HG03354 (cell line): ENCODE measurements around the gene SYNM.
A peak's percentile ranks its signal among the peaks of the same experiment; 100 is the strongest.
"Not testable (repeated sequence)": the region's sequence is repeated elsewhere in the genome, so short reads cannot be mapped to it uniquely, and the experiment has no call there.

ENCODE experiments used
- ATAC-seq: cut with Tn5 transposase; IDR thresholded peaks from one replicate; pipeline ENCODE4 v1.9.1; 2021; ENCODE audit warnings: mild to moderate bottlenecking; ENCODE audit not compliant: unreplicated experiment, poor library complexity, severe bottlenecking

Gene SYNM, protein sequence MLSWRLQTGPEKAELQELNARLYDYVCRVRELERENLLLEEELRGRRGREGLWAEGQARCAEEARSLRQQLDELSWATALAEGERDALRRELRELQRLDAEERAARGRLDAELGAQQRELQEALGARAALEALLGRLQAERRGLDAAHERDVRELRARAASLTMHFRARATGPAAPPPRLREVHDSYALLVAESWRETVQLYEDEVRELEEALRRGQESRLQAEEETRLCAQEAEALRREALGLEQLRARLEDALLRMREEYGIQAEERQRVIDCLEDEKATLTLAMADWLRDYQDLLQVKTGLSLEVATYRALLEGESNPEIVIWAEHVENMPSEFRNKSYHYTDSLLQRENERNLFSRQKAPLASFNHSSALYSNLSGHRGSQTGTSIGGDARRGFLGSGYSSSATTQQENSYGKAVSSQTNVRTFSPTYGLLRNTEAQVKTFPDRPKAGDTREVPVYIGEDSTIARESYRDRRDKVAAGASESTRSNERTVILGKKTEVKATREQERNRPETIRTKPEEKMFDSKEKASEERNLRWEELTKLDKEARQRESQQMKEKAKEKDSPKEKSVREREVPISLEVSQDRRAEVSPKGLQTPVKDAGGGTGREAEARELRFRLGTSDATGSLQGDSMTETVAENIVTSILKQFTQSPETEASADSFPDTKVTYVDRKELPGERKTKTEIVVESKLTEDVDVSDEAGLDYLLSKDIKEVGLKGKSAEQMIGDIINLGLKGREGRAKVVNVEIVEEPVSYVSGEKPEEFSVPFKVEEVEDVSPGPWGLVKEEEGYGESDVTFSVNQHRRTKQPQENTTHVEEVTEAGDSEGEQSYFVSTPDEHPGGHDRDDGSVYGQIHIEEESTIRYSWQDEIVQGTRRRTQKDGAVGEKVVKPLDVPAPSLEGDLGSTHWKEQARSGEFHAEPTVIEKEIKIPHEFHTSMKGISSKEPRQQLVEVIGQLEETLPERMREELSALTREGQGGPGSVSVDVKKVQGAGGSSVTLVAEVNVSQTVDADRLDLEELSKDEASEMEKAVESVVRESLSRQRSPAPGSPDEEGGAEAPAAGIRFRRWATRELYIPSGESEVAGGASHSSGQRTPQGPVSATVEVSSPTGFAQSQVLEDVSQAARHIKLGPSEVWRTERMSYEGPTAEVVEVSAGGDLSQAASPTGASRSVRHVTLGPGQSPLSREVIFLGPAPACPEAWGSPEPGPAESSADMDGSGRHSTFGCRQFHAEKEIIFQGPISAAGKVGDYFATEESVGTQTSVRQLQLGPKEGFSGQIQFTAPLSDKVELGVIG (N-terminal part only)

DNA sequence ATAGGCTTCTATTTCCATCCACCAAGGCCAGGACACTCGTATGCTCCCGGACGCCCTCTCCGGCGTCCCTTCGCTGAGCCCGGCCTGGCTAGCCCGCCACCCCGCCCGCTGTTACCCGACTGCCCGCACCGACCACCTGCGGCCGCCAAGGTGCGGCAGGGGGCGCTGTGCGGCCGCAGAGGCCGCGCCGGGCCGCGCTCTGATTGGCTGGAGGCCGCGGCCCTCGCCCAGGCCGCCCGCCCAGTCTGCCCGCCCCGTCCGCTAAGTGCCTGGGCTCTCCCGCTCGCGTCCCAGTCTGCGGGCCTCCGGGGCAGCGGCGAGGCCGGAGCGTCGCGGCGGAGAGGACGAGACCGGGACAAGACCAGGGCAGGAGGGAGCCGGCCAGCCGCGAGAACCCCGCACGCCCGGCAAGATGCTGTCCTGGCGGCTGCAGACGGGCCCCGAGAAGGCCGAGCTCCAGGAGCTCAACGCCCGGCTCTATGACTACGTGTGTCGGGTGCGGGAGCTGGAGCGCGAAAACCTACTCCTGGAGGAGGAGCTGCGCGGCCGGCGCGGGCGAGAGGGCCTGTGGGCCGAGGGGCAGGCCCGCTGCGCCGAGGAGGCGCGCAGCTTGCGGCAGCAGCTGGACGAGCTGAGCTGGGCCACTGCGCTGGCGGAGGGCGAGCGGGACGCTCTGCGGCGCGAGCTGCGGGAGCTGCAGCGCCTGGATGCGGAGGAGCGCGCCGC, at the start of gene SYNM:
Gene SYNM (plus strand): TSS at position 293 of the 726 bp plus-strand sequence. CDS start 120 bp downstream, at position 413.
- ATAC-seq, result peak; percentile 79

DNA sequence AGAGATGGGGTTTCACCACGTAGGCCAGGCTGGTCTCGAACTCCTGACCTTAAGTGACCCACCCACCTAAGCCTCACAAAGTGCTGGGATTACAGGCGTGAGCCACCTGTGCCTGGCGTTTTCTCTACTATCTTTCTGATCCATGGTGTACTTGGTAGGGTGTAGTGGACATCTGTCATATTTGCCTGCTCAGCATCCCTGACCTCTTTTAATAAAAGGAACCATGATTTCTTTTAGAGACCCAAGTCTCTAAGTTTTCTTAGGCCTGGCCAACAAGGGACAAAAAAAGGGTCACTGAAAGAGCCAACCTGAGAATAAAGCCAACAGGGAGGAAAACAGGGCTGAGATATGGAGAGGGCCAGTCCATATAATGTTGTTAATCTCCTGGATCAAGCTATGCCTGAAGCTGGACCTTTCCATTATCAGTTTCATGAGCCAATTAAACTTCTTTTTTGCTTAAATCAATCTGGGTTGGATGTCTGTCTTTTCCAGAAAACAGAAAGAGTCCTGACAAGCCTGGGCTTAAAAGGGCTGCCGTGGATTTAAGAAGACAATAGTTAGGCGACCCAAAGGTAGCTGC, 49.2 kb upstream of the SYNM start:
- ATAC-seq, result no peak

DNA sequence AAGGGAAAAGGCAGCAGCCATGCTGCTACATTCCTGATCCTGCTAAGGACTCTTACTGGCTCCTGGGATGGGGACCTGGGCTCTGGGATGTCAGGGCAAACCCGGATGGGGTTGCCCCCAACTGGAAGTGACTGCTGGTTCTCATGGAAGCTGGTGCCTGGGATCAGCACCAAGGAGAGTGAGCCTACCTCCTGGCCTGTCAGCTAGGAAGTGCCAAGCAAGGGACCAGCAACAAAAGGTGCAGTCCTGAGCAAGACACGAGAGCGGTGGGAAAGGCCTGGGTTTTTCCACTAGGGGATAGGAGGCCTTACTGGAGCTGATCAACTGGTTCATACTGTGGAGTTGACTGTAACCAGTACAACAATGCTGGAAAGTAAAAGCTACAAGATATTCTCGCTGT, 47.9 kb upstream of the SYNM start:
- ATAC-seq, result no peak

DNA sequence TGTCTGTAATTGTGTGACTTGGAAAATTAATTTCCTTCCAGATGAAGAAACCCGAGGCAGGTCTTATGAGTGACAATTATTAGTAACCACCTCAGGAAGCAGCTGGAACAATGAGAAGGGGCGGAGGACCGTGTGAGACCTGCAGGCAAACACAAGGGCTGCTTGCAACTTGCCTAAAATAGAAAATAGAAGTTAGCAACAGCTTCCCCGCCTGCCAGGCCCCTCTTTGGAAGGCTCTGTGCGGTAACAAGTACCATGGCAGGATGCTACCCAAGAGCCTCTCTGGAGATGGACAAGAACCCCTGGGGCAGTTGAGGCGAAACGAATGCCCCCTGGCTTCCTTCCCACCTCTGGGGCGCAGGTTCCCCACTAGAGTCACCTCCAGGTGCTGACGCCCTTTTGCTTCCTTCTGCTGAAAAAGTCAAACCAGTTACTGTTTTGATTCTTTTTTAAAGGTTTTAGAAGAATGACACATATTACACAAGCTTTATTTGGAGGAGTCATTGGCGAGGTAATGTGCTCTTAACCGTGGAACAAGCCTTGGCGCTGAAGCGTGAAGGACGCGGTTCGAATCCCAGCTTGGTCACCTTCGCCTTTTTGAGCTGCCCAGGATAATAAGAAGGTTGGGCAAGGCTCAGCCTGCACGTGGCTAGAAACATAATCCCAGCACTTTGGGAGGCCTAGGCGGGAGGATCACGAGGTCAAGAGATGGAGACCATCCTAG, 47.0 kb upstream of the SYNM start:
- ATAC-seq, result no peak

DNA sequence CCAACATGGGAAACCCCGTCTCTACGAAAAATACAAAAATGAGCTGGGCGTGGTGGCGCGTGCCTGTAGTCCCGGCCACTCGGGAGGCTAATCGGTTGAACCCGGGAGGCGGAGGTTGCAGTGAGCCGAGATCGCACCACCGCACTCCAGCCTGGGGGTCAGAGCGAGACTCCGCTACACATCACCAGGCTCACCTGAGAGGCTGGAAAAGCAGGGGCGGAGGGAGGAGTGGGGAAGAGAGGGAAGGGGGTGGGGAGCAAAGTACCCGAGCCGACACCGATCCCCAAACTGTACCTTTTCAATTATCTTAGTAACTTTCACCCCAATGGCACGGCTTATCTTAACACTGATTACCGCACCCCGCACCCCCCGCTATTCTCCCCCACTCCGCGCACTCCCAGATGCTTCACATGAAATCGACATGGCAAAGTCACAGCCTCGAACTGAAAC, 46.4 kb upstream of the SYNM start:
- no peak for ATAC-seq

DNA sequence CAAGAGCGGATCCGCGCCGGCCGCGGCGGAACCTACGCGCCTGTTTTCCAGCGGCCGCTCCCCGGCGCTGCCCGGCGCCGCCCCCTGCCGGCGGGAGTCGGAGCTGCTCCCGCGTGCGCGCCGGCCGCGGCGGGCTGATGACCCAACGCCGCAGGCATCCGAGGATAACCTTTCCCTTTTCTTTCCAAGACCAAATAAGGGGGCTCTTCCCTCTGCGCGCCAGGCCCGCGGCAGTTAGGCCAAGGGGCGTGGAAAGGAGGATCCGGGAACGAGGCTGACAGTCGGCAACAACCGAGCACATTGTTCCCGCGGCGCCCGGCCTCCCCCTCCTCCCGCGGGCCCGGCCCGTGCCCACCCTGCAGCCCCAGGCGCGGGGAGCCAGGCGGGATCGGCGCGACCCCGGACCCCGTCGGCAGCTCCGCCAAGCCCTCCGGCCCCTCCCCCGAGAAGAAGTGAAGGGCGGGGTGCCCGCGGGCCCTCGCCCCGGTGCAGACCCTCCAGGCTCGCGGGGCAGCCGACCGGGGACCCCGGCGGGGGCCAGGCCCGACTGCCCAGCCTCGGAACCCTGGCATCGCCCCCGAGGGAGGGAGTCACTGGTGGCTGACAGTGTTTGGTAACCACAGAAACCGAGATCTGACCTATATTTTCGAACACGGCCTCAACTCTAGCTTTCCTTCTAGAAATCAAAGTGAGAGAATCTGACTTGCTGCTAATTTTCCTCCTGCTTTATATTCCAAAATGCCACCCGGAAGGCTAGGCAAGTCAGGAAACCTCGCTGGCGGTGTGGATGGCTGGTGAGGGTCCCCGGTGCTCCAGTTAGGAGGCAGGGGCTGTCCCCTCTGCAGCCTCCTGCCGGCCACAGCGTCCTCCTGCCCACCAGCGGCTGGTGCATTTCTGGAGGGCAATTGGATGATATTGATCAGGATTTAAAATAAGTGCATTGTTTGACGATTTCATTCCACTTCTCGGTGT, 45.6 kb upstream of the SYNM start:
- ATAC-seq, result peak; percentile 85

DNA sequence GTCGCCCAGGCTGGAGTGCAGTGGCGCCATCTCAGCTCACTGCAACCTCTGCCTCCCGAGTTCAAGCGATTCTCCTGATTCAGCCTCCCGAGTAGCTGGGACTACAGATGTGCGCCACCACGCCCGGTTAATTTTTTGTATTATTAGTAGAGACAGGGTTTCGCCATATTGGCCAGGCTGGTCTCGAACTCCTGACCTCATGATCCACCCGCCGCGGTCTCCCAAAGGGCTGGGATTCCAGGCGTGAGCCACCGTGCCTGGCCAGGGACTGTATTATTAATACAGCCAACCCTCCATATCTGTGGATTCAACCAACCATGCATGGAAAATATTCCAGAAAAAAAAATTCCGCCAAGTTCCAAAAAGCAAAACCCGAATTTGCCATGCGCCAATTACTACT, 44.7 kb upstream of the SYNM start:
- not testable (repeated sequence) for ATAC-seq

DNA sequence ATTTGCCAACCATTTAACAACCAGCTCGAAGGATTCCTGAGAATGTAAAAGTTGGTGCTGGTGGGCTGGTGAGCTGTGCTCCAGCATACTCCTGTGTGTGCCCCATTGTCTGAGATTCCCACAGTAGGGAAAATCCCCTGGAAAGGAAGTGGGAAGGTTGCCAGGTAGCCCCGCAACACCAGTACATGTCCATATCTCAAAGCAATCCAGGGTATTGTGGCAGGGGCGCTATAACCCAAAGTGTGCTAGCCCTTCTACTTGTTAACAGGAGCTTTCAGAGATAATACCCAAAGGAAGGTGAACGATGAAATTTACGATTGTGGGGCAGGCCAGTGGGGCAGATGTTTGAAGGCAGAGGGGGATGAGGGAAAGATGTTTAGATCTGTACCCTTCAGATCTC, 42.7 kb upstream of the SYNM start:
- ATAC-seq, result no peak

DNA sequence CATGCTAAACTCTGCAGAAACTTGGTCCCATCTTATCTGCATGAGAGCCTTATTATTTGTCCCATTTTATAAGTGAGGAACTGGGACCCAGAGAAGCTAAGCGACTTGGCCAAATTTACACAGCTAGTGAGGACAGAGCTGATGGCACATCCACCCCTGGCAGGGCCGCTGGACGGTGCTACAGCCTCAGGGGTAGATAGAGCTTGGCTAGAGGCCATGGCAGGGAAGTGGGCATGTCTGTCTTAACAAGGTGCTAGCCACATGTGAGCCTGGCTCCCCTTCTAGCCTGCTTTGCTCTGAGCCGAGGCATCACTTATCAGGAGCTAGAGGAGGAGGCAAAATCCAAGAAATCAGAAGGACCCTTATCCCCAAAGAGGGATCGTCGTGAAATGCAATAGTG, 36.7 kb upstream of the SYNM start:
- no peak for ATAC-seq

DNA sequence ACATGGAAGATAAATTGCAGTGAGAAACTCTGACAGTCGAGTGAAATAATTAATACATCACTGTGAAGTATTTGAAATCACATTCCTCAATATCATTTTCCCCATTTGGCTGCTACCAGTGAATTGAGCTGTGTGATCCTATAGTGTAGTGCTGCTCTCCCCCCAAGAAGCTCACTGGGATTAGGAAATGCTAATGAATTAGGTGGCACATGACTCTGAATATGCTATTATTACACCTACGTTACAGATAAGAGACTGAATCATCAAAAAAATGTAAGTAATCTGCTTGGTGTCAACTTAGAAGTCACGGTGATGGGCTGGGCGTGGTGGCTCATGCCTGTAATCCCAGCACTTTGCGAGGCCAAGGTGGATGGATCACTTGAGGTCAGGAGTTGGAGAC, 34.7 kb upstream of the SYNM start:
- ATAC-seq, result no peak

DNA sequence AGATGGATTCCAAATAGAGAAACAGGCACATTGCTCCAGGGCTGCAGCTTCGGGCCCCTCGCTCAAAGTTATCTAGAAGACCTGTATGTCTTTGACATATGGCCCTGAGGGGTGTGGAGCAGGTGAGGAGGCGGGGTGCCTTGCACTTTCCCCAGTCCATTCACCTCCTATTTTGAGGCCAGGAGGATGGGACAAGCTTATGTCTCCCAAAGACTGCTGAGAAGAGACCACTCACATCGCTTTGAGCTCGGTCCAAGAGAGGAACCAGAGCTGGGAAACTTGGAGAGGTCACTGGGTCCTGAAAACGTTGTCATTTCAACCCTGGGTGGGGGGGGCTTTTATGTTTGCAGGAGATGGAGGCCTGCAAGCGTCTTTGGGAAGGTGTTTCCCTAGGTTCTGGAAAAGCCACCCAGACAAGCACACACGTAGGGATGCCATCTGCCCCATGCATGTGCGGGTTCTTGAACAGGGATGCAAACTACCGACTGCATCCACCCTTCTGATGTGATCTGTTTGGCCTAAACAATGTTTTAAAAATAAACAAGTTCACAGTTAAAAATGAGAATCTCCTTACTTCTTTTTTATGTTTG, 33.7 kb upstream of the SYNM start:
- ATAC-seq, result no peak

DNA sequence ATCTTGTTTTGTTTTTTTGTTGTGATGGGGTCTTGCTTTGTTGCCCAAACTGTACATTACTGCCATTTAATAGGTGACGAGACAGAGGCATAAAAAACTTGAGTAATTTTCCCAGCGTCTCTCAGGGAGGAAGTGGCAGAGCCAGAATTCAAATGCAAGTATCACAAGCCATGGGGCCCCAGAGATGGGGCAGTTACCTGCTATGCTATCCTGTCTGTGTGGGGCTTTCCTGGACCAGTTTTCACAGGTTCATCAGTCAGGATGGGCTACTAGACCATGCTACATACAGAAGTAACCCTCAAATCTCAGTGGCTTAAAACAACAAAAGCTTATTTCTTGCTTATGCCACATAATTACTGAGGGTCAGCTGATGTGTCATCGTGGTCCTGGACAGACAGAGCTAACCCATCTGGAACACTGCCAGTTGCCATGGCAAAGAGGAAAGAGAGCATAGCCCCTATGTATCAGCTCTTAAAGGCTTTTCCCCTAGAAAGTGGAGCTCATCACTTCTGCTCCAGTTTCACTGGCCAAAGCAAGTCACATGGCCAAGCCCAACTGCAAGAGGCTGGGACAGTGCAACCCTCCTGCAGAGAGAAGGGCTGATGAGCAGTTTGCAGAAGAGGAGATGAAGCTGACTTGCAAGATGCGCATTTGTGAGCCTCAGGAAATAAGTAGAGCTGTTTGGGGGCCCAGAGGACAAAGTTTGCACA, 31.7 kb upstream of the SYNM start:
- no peak for ATAC-seq

DNA sequence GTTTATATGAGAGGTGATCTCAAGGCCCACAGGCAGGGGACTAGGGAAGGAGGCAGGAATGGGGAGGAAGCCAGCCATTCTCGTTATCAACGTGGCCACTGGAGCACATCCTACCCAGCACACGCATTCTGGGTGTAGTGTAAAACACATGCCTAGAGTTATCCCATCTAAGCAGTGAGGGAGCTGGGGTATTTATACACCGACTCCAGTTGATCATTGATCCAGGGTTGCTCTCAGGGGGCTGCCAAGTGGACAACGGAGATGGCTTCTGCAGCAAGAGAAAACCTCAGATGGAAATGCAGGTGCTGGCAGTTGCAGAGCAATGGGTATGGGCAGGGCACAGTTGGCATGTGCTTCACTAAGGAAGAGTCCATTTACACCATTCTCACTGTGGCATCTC, 30.4 kb upstream of the SYNM start:
- ATAC-seq, result no peak

DNA sequence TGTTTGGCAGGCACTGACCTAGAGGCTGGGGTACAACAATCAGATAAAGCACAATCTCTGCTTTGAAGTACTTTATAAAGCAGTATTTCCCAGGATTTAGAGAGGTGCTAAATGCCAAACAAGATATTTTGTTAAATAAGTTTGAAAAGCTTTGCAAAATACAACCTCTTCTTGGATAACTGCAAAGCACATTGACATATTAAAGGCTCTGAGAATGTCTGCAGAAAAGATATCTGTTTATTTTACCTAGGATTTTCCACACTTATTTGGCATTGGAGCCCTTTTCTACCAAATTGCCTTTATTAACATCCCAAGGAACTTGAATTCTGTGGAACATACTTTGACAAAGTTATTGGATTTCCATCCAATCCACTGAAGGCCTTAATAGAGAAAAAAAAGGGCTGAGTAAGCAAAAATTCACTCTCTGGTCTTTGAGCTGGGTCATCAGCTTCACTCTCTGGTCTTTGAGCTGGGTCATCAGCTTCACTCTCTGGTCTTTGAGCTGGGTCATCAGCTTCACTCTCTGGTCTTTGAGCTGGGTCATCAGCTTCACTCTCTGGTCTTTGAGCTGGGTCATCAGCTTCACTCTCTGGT, 29.7 kb upstream of the SYNM start:
- ATAC-seq, result not testable (repeated sequence)

DNA sequence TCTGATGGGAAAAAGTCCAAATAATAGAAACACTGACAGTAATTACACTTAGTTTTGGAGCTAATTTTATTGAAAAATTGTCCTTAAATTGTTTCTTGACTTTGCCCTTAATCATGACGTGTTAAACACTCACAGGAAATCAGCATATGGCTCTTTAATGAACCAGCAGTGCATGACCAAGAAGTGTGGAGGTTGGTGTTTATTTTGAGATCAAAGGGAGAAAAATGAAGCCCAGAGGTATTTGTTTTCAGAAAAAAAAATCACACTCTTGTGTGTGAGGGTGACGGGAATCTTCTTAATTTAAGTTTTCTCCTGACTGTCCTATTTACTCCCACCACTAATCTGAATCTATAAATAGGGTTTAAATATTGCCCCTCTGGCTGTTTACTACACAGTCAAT, 28.8 kb upstream of the SYNM start:
- peak; percentile 20 for ATAC-seq
